Measurements from ENCODE around the gene SPRR2D. TPM values are rescaled to one million over a fixed set of nuclear protein-coding genes. Genes with fewer than 3 reads are reported as not detected.

The SPRR2D gene
- total and polyA plus RNA-seq, 2 donors (not counting 1 experiment from before 2014, with no cell fraction given), result not detected

- Mint-ChIP-seq H3K9me3 (ENCODE audit: insufficient read depth) (peaks cover 5% of the 10 kb centered on the region), H3K27me3 (peaks cover 35% of the 10 kb centered on the region), H3K27ac (no peak within 1 kb of the TSS), H3K4me3 (no peak within 1 kb of the TSS), H3K4me1 (no peaks in the 10 kb centered on the region)
- DNase-seq (no peak), ATAC-seq (ENCODE audit: low read depth) (no peak)
- Histone ChIP-seq H3K36me3 (replicated peaks in 1 of 2; ENCODE audit: control extremely low read depth in 1 of 2, control insufficient read depth in 1 of 2, extremely low read depth in 1 of 2, insufficient read depth in 2 of 2, low read length in 1 of 2) (no peaks in the 10 kb centered on the region), H3K27ac (ENCODE audit: low read length in 2 of 2) (no peak within 1 kb of the TSS), H3K4me2 (replicated peaks; ENCODE audit: low read depth, low read length, poor library complexity, severe bottlenecking) (no peak within 1 kb of the TSS), H3K9me3 (ENCODE audit: control extremely low read depth in 1 of 3, control insufficient read depth in 2 of 3, insufficient read depth in 1 of 3, low read length in 2 of 3) (peaks cover 0 to 3% (median 1%) of the 10 kb centered on the region in 3 donors), H3K9ac (ENCODE audit: low read length) (no peak within 1 kb of the TSS), H3K4me1 (ENCODE audit: control insufficient read depth in 2 of 2, insufficient read depth in 2 of 2, low read length in 2 of 2) (no peaks in the 10 kb centered on the region), H4K20me1 (ENCODE audit: control insufficient read depth, insufficient read depth, low read length, poor library complexity, severe bottlenecking) (no peaks in the 10 kb centered on the region), H2AFZ (ENCODE audit: insufficient read depth, low read depth, low read length, poor library complexity, severe bottlenecking) (no peak within 1 kb of the TSS), H3K4me3 (ENCODE audit: control extremely low read depth in 1 of 5, extremely low read depth in 1 of 5, insufficient read depth in 1 of 5, low read depth in 2 of 5, low read length in 4 of 5) (no peak within 1 kb of the TSS), H3K79me2 (ENCODE audit: control insufficient read depth, insufficient read depth, low read length) (no peaks in the 10 kb centered on the region), H3K27me3 (replicated peaks in 1 of 4; ENCODE audit: control extremely low read depth in 1 of 4, control insufficient read depth in 3 of 4, insufficient read depth in 4 of 4, low read length in 3 of 4) (peaks cover 0 to 12% (median 8%) of the 10 kb centered on the region in 4 experiments)
- TF ChIP-seq EZH2 (IDR thresholded peaks at IDR 0.05; ENCODE audit: borderline replicate concordance, insufficient read depth, low read depth, low read length, poor library complexity, severe bottlenecking), result no peak
- TF ChIP-seq CTCF (IDR thresholded peaks at IDR 0.05), result no peak
- ChIA-PET POLR2A (no interaction called here), CTCF (no interaction called here)
- intact Hi-C loops (cut with micrococcal nuclease), result no loop called here
Observed at GRCh38 chr1:153030895-153031294, 10.0 kb downstream of the SPRR2D start, which contains the start of gene SPRR1B. Gene SPRR1B, plus strand, starts transcription at chr1:153031203. Its CDS starts 1,143 bp downstream, at chr1:153032346.

DNA sequence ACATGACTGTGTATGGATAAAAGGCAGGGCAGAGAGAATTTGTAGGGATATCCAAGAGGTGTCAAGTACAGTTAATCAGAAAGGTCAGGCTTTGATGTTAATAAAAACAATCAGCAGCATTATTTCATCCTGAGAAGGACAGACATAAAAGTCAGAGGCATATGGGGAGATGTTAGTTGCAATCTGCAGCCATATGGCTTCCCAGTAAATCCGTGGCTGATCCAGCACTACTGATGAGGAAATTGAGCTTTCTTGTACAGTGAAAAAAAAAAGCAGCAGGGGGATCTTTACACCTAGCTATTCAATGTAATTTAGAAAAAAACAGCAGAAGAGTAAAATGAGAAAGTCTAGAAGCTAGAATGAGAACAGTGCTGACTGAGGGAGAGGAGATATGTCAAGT lies 12.2 kb downstream of the SPRR2D start:
- POLR2A ChIA-PET, result no interaction called here
- no peak for DNase-seq
- Histone ChIP-seq H3K9me3 (ENCODE audit: control extremely low read depth in 1 of 3, control insufficient read depth in 2 of 3, insufficient read depth in 1 of 3, low read length in 2 of 3) (peaks cover 0 to 3% (median 1%) of the 10 kb centered on the region in 3 donors), H3K9ac (ENCODE audit: low read length) (no peak overlapping the region), H3K4me2 (replicated peaks; ENCODE audit: low read depth, low read length, poor library complexity, severe bottlenecking) (no peak overlapping the region), H2AFZ (ENCODE audit: insufficient read depth, low read depth, low read length, poor library complexity, severe bottlenecking) (no peak overlapping the region), H3K27ac (ENCODE audit: low read length in 2 of 2) (no peak overlapping the region), H3K4me3 (ENCODE audit: control extremely low read depth in 1 of 5, extremely low read depth in 1 of 5, insufficient read depth in 1 of 5, low read depth in 2 of 5, low read length in 4 of 5) (no peak overlapping the region), H3K36me3 (replicated peaks in 1 of 2; ENCODE audit: control extremely low read depth in 1 of 2, control insufficient read depth in 1 of 2, extremely low read depth in 1 of 2, insufficient read depth in 2 of 2, low read length in 1 of 2) (no peaks in the 10 kb centered on the region), H4K20me1 (ENCODE audit: control insufficient read depth, insufficient read depth, low read length, poor library complexity, severe bottlenecking) (no peaks in the 10 kb centered on the region), H3K4me1 (ENCODE audit: control insufficient read depth in 2 of 2, insufficient read depth in 2 of 2, low read length in 2 of 2) (no peaks in the 10 kb centered on the region), H3K79me2 (ENCODE audit: control insufficient read depth, insufficient read depth, low read length) (no peaks in the 10 kb centered on the region), H3K27me3 (replicated peaks in 1 of 4; ENCODE audit: control extremely low read depth in 1 of 4, control insufficient read depth in 3 of 4, insufficient read depth in 4 of 4, low read length in 3 of 4) (peaks cover 0 to 11% (median 5%) of the 10 kb centered on the region in 4 experiments)
- Mint-ChIP-seq H3K27ac (no peak overlapping the region), H3K9me3 (ENCODE audit: insufficient read depth) (peaks cover 5% of the 10 kb centered on the region), H3K4me3 (no peak overlapping the region), H3K27me3 (peaks cover 33% of the 10 kb centered on the region), H3K4me1 (no peaks in the 10 kb centered on the region)
- TF ChIP-seq EZH2 (IDR thresholded peaks at IDR 0.05; ENCODE audit: borderline replicate concordance, insufficient read depth, low read depth, low read length, poor library complexity, severe bottlenecking), result no peak
- no peak for TF ChIP-seq CTCF (IDR thresholded peaks at IDR 0.05)
- CTCF ChIA-PET, result no interaction called here
- no CpG with 5 or more reads among the region's 1 CpG for WGBS (ENCODE audit: insufficient coverage)
- no peak for ATAC-seq (ENCODE audit: low read depth)
- intact Hi-C loops (cut with micrococcal nuclease), result no loop called here

Measured in B cell (primary cell).